RWPE2 (cell line): ENCODE data around the gene HLTF.
A peak's percentile ranks its signal among the peaks of the same experiment; 100 is the strongest.

ENCODE experiments used
- ATAC-seq: fragments of 200-7000 bp; cut with Tn5 transposase; 3 replicates; pipeline ENCODE4 v1.9.1; 2021; ENCODE audit warnings: low read depth
- DNase-seq: peaks from one replicate; pipeline ENCODE4 v3.0.0-alpha.2; 2020; ENCODE audit warnings: low spot score
- H3K27ac ChIP-seq: fragments of 450-650 bp; 2 replicates; pipeline ENCODE4 v1.5.1; 2017; ENCODE audit warnings: mild to moderate bottlenecking; ENCODE audit not compliant: poor library complexity, severe bottlenecking
- H3K27me3 ChIP-seq: fragments of 250-450 bp; sonication (Bioruptor Pico); 2 replicates; pipeline ENCODE4 v1.5.1; 2021; ENCODE audit warnings: mild to moderate bottlenecking, moderate library complexity; ENCODE audit not compliant: insufficient read depth, poor library complexity, severe bottlenecking
- H3K36me3 ChIP-seq: fragments of 250-450 bp; sonication (Bioruptor Pico); 2 replicates; pipeline ENCODE4 v1.5.1; 2020; ENCODE audit warnings: low read depth, mild to moderate bottlenecking, moderate library complexity
- H3K4me1 ChIP-seq: fragments of 250-450 bp; sonication (Bioruptor Pico); 2 replicates; pipeline ENCODE4 v1.5.1; 2021; ENCODE audit warnings: mild to moderate bottlenecking, moderate library complexity; ENCODE audit not compliant: insufficient read depth, poor library complexity, severe bottlenecking
- H3K4me3 ChIP-seq: fragments of 250-450 bp; sonication (Bioruptor Pico); 2 replicates; pipeline ENCODE4 v1.5.1; 2021; ENCODE audit warnings: mild to moderate bottlenecking, moderate library complexity; ENCODE audit not compliant: severe bottlenecking
- H3K9me3 ChIP-seq: fragments of 250-450 bp; sonication (Bioruptor Pico); 2 replicates; pipeline ENCODE4 v1.5.1; 2021; ENCODE audit warnings: mild to moderate bottlenecking, moderate library complexity; ENCODE audit not compliant: severe bottlenecking
- TF ChIP-seq, protein P1 (sequence below): fragments of 450-650 bp; IDR thresholded peaks from one replicate; pipeline ENCODE4 v1.5.1; 2017; ENCODE audit warnings: mild to moderate bottlenecking, moderate library complexity; ENCODE audit not compliant: poor library complexity, severe bottlenecking

HLTF gene

DNA sequence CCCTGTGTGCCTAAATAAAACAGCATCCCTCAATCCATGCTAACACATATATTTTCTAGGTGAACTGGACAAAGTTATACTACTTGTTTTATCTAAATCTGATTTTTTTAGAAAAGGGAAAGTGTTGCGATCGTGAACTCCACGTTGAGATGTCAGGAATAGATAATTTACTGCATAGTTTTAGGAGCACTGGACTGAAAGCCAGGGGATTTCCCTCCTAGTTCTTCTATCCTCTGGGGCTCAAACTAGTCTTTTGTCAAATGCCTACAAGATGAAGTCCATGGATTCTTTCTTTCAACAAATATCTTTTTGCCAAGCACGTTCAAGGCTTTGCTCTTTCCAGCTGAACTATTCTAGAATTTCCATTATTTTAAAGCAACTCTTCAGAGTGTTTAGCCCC lies 42.5 kb upstream of the HLTF start:
- ATAC-seq (no peak), DNase-seq (no peak)
- no peak overlapping the region for H3K27ac ChIP-seq
- no peaks in the 10 kb centered on the region for H3K36me3 ChIP-seq
- H3K27me3 ChIP-seq, result no peaks in the 10 kb centered on the region
- TF ChIP-seq, protein P1, sequence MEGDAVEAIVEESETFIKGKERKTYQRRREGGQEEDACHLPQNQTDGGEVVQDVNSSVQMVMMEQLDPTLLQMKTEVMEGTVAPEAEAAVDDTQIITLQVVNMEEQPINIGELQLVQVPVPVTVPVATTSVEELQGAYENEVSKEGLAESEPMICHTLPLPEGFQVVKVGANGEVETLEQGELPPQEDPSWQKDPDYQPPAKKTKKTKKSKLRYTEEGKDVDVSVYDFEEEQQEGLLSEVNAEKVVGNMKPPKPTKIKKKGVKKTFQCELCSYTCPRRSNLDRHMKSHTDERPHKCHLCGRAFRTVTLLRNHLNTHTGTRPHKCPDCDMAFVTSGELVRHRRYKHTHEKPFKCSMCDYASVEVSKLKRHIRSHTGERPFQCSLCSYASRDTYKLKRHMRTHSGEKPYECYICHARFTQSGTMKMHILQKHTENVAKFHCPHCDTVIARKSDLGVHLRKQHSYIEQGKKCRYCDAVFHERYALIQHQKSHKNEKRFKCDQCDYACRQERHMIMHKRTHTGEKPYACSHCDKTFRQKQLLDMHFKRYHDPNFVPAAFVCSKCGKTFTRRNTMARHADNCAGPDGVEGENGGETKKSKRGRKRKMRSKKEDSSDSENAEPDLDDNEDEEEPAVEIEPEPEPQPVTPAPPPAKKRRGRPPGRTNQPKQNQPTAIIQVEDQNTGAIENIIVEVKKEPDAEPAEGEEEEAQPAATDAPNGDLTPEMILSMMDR, result no peak
- H3K4me3 ChIP-seq, result peak overlapping the region; percentile 84
- peaks cover 3% of the 10 kb centered on the region for H3K4me1 ChIP-seq
- H3K9me3 ChIP-seq, result no peaks in the 10 kb centered on the region

DNA sequence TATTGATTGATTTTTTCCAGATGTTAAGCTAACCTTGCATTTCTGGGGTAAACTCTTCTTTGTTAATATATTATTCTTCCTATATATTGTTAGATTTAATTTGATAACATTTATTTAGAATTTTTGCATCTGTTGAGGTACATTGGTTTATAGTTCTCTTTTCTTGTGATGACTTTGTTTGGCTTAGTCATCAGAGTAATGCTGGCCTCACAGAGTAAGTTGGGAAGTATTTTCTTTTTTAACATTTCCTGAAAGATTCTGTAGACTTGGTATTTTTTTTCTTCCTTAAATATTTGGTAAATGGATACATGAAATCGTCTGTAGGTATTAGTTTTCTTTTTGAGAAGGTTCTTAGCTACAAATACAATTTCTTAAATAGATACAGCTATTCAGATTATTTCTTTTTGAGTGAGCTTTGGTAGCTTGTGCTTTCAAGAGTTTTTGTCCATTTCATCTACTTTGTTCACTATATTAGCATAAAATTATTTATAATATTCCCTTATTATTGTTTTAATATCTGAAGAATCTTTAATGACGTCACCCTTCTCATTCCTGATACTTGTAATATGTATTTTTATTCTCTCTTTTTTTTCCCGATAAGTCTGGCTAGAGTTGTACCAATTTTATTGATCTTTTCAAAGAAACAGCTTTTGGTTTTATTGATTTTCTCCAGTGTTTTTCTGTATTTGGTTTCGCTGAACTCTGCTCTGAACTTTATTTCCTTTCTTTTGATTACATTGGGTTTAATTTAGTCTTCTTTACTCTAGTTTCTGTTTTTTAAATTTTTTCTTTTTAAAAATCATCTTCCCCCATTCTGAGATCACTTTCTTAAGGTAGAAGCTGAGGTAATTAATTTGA lies 36.6 kb upstream of the HLTF start:
- H3K9me3 ChIP-seq, result no peaks in the 10 kb centered on the region
- no peak overlapping the region for H3K27ac ChIP-seq
- H3K4me3 ChIP-seq, result no peak overlapping the region
- TF ChIP-seq, protein P1, result no peak
- H3K36me3 ChIP-seq, result no peaks in the 10 kb centered on the region
- H3K27me3 ChIP-seq, result no peaks in the 10 kb centered on the region
- ATAC-seq (no peak), DNase-seq (no peak)
- H3K4me1 ChIP-seq, result no peaks in the 10 kb centered on the region

DNA sequence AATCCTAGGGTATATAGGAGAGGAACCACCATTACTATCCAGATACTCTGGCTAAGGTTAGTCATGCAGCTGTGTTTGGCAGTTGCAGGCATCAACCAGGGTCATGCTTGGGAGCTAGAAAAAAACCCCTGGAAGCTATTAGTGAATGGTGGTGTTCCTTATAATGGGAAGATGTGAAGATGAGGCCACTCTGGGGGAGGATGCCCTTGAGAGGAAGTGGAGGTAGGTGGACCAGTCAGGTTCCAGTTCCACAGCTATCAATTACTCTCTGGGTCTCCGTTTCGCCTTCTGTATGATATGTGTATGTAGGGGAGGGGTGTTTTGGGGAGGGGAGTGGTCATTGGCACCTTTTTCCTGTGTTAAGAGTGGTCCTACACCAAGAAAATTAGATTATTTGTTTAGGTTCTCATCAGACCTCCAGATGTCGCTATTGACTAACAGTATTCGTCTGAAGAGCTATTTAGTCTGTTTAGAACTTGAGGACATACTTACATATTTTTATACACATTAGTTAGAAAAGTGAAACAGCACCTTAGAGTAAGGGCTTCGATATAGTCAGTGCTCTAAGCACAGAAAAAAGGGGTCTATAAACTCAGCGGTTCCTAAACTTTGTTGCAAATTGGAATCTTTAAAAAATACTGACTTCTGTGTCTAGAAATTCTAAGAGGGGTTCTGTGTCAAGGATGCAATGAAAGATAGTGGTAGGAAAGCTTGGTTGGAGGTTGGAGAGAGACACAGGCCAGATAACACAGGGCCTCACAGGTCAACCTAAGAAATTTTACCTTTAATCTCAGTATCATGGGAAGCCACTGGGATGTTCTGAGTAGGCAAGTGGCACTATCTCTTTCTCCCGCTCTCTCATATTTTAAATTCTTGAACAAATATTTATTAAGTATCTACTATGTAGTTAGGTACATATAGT lies 34.0 kb upstream of the HLTF start:
- no peak overlapping the region for H3K4me3 ChIP-seq
- H3K36me3 ChIP-seq, result no peaks in the 10 kb centered on the region
- ATAC-seq (peak; percentile 75), DNase-seq (no peak)
- no peaks in the 10 kb centered on the region for H3K27me3 ChIP-seq
- TF ChIP-seq, protein P1, result peak; percentile 82
- H3K4me1 ChIP-seq, result no peaks in the 10 kb centered on the region
- H3K9me3 ChIP-seq, result no peaks in the 10 kb centered on the region
- no peak overlapping the region for H3K27ac ChIP-seq

DNA sequence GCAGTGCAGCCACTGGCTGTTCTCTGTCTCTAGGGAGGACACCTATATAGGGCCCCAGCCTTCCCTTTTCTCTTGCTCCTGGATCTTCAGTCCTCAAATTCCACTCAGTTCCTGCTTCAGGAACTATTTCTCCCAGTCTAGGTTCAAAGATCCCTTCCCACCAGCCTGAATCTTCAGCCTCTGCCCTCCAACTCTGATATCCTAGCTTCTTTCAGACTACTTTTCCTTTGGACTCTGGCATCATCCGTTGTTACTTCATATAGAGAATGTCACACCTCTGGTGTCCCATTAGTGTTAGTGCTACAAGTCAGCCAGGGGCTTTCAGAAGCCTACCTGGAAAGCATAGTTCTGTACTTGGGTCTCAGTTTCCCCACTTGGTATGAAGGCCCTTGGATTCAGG lies 33.1 kb upstream of the HLTF start:
- no peaks in the 10 kb centered on the region for H3K36me3 ChIP-seq
- no peak overlapping the region for H3K4me3 ChIP-seq
- DNase-seq, result no peak
- H3K4me1 ChIP-seq, result no peaks in the 10 kb centered on the region
- no peak overlapping the region for H3K27ac ChIP-seq
- ATAC-seq, result no peak
- no peaks in the 10 kb centered on the region for H3K27me3 ChIP-seq
- no peaks in the 10 kb centered on the region for H3K9me3 ChIP-seq
- TF ChIP-seq, protein P1, result no peak
